LNCaP clone FGC (cell line): ENCODE data around the gene CASKIN1.
"Not testable (repeated sequence)": the region's sequence is repeated elsewhere in the genome, so short reads cannot be mapped to it uniquely, and the experiment has no call there.

ENCODE experiments used
- DNase-seq: peaks from one replicate; pipeline ENCODE4 v3.0.0-alpha.2; 2011; ENCODE audit warnings: low read depth
- H3K4me3 ChIP-seq: 2 replicates; pipeline ENCODE4 v1.5.1; 2011; ENCODE audit warnings: mild to moderate bottlenecking, low read depth, low read length, control low read depth
- TF ChIP-seq, protein P1 (sequence below): IDR thresholded peaks from 2 replicates; pipeline ENCODE4 v1.5.1; 2012; ENCODE audit warnings: mild to moderate bottlenecking; ENCODE audit not compliant: control insufficient read depth, insufficient read depth; ENCODE audit errors: extremely low read depth

Gene CASKIN1

DNA sequence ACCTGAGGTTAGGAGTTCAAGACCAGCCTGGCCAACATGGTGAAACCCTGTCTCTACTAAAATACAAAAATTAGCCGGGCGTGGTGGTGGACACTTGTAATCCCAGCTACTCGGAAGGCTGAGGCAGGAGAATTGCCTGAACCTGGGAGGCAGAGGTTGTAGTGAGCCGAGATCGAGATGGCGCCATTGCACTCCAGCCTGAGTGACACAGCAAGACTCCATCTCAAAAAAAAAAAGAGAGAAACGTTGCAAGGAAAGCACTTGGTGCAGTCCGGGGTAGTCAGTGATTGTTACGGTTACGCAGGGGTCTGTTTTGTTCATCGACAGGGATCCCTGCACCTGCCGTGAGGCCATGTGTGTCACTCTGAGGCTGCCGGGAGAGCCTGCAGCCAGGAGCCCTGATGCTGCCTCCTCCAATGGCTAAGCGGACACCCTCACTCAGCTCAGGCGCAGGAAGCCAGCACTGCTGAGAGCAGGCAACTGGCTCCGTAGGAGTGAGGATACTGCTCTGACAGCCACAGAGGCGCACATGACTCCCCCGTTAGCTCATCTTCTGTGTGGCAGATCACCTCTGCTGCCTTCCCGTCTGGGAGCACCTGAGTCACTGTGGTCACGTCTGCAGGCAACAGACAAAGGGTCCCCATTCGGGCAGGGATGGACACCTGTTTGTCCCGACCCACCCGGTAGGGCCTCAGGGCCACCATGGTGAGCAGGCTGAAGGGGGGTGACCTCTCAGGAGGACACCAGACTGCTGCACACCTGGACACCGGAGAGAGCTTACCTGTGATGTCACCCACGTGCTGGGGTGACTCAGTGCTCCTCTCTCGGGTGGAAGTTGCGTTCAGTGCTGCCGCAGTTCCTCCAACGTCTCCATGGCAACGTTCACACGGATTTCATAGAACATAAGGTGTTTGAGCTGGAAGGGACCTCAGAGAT is 53.2 kb downstream of the CASKIN1 start:
- no peak for DNase-seq
- H3K4me3 ChIP-seq, result no peak overlapping the region
- TF ChIP-seq, protein P1, sequence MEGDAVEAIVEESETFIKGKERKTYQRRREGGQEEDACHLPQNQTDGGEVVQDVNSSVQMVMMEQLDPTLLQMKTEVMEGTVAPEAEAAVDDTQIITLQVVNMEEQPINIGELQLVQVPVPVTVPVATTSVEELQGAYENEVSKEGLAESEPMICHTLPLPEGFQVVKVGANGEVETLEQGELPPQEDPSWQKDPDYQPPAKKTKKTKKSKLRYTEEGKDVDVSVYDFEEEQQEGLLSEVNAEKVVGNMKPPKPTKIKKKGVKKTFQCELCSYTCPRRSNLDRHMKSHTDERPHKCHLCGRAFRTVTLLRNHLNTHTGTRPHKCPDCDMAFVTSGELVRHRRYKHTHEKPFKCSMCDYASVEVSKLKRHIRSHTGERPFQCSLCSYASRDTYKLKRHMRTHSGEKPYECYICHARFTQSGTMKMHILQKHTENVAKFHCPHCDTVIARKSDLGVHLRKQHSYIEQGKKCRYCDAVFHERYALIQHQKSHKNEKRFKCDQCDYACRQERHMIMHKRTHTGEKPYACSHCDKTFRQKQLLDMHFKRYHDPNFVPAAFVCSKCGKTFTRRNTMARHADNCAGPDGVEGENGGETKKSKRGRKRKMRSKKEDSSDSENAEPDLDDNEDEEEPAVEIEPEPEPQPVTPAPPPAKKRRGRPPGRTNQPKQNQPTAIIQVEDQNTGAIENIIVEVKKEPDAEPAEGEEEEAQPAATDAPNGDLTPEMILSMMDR, result no peak

DNA sequence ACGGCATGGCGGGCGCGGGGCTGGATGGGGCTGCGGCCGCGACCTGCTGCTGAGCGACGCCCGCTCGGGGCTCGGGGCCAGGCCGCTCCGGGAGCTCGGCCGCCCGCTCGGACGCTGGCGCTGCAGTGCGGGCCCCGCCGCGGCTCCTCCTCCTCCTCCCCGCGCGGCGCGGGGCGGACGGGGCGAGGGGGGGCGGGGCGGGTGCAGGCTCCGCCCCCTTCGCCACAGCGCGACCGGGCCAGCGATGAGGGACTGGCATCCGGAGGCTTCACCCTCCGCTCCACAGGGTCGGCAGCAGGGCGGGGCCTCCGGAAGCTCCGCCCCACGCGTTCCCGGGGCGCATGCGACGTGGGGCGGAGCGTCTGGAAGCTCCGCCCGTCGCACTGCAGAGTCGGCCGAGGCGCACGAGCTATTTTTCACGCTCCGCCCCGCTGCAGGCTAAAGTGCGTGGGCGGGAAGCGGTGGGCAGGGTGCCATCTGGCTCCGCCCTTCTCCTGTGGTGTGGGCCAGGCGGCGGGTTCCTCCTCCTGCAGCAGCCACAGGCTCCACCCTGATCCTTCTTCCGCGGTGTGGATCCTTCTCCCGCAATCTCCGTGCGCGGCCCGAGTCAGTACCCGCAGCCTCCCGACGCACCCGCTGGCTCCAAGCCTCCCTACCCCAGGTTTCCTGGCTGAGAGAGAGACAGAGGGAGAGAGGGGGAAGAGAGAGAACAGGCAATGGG is 60.5 kb downstream of the CASKIN1 start, which contains the start of gene PKD1:
Gene PKD1, minus strand, starts transcription at position 129 of the 721 bp plus-strand sequence. CDS start 209 bp downstream, outside the sequence.
- peak within 1 kb of the TSS; percentile 57 for H3K4me3 ChIP-seq
- DNase-seq, result peak; percentile 83

DNA sequence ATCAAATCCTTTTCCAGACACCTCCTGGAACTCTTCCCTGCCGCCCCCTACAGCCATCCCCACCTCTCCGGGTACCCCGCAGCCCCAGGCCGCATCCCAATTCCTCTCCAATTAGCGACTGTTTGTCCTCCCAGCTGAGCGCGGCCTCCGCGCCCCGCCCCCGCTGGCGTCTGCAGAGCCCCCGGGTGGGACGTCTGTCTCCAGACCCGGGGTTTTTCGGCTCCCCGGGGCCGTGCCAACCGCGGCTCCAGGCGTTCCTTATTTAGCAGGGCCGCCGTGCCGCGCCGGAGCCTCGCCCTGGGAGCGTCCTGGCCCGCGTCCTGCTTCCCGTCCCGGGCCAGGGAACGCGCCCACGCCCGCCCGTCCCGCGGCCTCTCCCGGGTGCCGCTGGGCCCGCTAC is 61.3 kb downstream of the CASKIN1 start:
- DNase-seq, result not testable (repeated sequence)
- peak overlapping the region; percentile 57 for H3K4me3 ChIP-seq

DNA sequence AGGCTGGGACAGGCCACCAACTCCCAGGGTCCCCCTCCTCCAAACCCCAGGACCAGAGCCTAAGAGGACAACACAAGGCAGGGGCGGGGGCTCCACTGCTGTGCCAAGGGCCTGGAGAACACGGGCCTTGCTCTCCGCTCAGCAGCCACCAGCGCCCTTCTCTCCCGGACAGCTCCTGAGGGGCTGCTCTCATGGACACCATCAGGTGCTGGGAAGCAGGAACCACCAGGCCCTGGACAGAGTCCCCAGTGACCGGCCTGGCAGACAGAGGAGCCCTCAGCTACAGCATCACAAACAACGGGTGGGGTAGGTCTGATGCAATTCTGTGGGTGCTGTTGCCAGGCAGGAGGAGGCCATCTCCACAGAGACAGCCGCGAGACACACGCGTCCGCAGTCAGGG is 62.6 kb downstream of the CASKIN1 start:
- not testable (repeated sequence) for DNase-seq
- peak overlapping the region; percentile 35 for H3K4me3 ChIP-seq

DNA sequence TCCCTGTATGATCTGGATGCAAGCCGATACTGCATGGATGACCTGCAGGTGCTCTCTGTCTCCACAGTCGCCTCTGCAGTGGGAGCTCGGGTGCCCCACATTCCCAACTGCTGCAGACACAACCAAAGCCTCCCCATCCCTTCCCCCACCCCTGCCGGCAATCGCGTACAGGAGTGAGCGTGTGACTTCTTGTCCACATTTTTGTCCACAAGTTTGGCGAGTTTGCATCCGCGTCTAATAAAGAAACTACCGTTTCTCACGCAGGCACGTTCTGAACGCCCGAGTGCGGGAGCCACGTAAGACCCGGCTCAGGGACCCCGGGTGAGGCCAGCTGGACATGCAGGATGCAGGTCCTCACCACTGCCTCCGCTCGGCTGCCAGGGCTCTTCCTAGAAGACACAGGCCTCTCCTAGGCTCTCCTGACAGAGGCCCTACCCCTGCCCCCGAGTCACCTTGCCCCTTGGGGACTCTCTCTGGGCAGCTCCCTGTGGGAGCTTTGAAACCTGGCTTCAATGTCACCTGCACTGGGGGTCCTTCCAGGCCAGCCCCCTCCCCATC is 66.4 kb downstream of the CASKIN1 start:
- DNase-seq, H3K4me3 ChIP-seq: not testable (repeated sequence)

DNA sequence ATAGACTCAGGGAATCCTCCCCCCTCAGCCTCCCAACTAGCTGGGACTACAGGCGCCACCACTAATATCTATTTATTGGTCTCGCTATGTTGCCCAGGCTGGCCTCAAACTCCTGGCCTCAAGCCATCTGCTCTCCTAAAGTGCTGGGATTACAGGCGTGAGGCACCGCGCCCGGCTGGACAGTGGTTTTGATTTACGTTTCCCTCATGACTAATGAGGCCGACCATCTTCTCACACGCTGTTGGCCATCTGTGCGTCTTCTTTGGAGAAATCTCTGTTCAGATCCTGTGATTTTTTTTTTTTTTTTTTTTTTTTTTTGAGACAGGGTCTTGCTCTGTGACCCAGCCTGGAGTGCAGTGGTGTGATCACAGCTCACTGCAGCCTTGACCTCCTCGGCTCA is 67.2 kb downstream of the CASKIN1 start:
- not testable (repeated sequence) for H3K4me3 ChIP-seq, DNase-seq

DNA sequence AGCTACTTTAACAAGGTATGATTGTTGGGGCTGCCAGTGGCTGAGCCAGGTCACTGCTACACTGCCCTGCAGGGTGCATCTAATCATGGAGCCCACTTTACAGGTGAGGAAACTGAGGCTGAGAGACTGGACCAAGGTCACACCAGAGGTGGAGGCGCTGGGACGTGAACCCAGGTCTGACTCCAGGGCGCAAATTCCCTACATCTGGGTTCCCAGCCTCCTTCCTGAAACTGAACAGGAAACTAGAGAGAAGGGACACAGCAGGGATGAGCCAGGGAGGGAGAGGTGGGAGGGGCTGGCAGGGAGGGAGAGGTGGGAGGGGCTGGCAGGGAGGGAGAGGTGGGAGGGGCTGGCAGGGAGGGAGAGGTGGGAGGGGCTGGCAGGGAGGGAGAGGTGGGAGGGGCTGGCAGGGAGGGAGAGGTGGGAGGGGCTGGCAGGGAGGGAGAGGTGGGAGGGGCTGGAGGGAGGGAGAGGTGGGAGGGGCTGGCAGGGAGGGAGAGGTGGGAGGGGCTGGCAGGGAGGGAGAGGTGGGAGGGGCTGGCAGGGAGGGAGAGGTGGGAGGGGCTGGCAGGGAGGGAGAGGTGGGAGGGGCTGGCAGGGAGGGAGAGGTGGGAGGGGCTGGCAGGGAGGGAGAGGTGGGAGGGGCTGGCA is 68.7 kb downstream of the CASKIN1 start:
- not testable (repeated sequence) for DNase-seq

More for the DNA sequence above, 68.7 kb downstream of the CASKIN1 start:
- H3K4me3 ChIP-seq, result peak overlapping the region; percentile 25; the same call in 1 of the 2 replicates
